SU-DHL-6 (cell line): ENCODE measurements around the gene CHST13.
"Not testable (repeated sequence)": the region's sequence is repeated elsewhere in the genome, so short reads cannot be mapped to it uniquely, and the experiment has no call there.

Source experiments
- H2AFZ ChIP-seq: fragments of 200-600 bp; sonication (generic); 2 replicates; pipeline ENCODE4 v1.6.1; 2014; ENCODE audit warnings: low read depth, mild to moderate bottlenecking, moderate library complexity, mixed read lengths, antibody characterized with exemption, low read length; ENCODE audit not compliant: severe bottlenecking
- H3F3A ChIP-seq: fragments of 200-600 bp; shearing (Covaris generic); 2 replicates; pipeline ENCODE4 v1.6.0; 2016; ENCODE audit warnings: antibody characterized with exemption, mild to moderate bottlenecking; ENCODE audit not compliant: insufficient read depth
- H3K27ac ChIP-seq: fragments of 200-600 bp; sonication (generic); 2 replicates; pipeline ENCODE4 v1.5.1; 2016; ENCODE audit warnings: low read depth, mild to moderate bottlenecking, low read length, moderate library complexity, mixed read lengths
- H3K27me3 ChIP-seq: fragments of 200-600 bp; sonication (generic), shearing (Covaris generic); 2 replicates; pipeline ENCODE4 v1.6.0; 2014; ENCODE audit warnings: mild to moderate bottlenecking, low read length
- H3K36me3 ChIP-seq: fragments of 200-600 bp; sonication (generic); 2 replicates; pipeline ENCODE4 v1.6.1; 2014; ENCODE audit warnings: mild to moderate bottlenecking, low read length, mixed read lengths
- H3K4me2 ChIP-seq: fragments of 300-600, 200-600 bp; shearing (Covaris generic), sonication (generic); 2 replicates; pipeline ENCODE4 v1.6.0; 2014; ENCODE audit warnings: low read length, low read depth, mild to moderate bottlenecking; ENCODE audit not compliant: poor library complexity, severe bottlenecking
- H3K4me3 ChIP-seq: fragments of 200-600 bp; sonication (generic); 2 replicates; pipeline ENCODE4 v1.5.1; 2014; ENCODE audit warnings: antibody characterized with exemption, low read length, mild to moderate bottlenecking, mixed read lengths; ENCODE audit not compliant: insufficient read depth, poor library complexity, severe bottlenecking
- H3K79me2 ChIP-seq: fragments of 200-600 bp; sonication (generic); 2 replicates; pipeline ENCODE4 v1.6.1; 2014; ENCODE audit warnings: mild to moderate bottlenecking, low read length, moderate library complexity; ENCODE audit not compliant: insufficient read depth
- H3K9ac ChIP-seq: fragments of 200-600 bp; sonication (generic); 2 replicates; pipeline ENCODE4 v1.7.0; 2014; ENCODE audit warnings: mild to moderate bottlenecking, low read length
- H3K9me2 ChIP-seq: fragments of 200-600 bp; sonication (generic); replicated peaks from 2 replicates; pipeline ENCODE4 v1.6.1; 2014; ENCODE audit warnings: low read length; ENCODE audit not compliant: insufficient read depth
- H3K9me3 ChIP-seq: fragments of 200-600 bp; sonication (generic); 2 replicates; pipeline ENCODE4 v1.6.1; 2014; ENCODE audit warnings: low read length, mixed read lengths; ENCODE audit not compliant: insufficient read depth
- H4K20me1 ChIP-seq: fragments of 200-600 bp; sonication (generic); 2 replicates; pipeline ENCODE4 v1.6.1; 2014; ENCODE audit warnings: low read depth, mild to moderate bottlenecking, antibody characterized with exemption, low read length, moderate library complexity, mixed read lengths
- CTCF ChIP-seq: fragments of 200-600 bp; sonication (generic); IDR thresholded peaks from one replicate; pipeline ENCODE4 v1.5.1; 2017; ENCODE audit warnings: antibody characterized with exemption, mild to moderate bottlenecking, low read length, moderate library complexity; ENCODE audit not compliant: insufficient read depth, poor library complexity, severe bottlenecking
- EZH2phosphoT487 ChIP-seq: fragments of 200-600 bp; sonication (generic), shearing (Covaris generic); conservative IDR thresholded peaks from 2 replicates; pipeline ENCODE4 v1.6.1; 2018; ENCODE audit warnings: mild to moderate bottlenecking, antibody characterized with exemption, low read length, moderate library complexity, mixed read lengths

Gene CHST13

GRCh38 chr3:126582311-126582710, 58.4 kb downstream of the CHST13 start:
- no peaks in the 10 kb centered on the region for H3K9me2 ChIP-seq

GRCh38 chr3:126591515-126591914, 67.6 kb downstream of the CHST13 start:
- H3K9me3 ChIP-seq, H3F3A ChIP-seq, H3K9ac ChIP-seq, H3K4me2 ChIP-seq, H3K36me3 ChIP-seq, H3K27me3 ChIP-seq, H4K20me1 ChIP-seq, H2AFZ ChIP-seq, H3K79me2 ChIP-seq, H3K9me2 ChIP-seq, H3K27ac ChIP-seq, H3K4me3 ChIP-seq: not testable (repeated sequence)

More at GRCh38 chr3:126582311-126582710, 58.4 kb downstream of the CHST13 start:
- Histone ChIP-seq H3F3A (no peaks in the 10 kb centered on the region), H3K36me3 (no peaks in the 10 kb centered on the region), H3K27me3 (no peaks in the 10 kb centered on the region), H3K9ac (no peak overlapping the region), H3K79me2 (no peaks in the 10 kb centered on the region), H3K9me3 (no peaks in the 10 kb centered on the region), H2AFZ (no peak overlapping the region), H3K27ac (no peak overlapping the region), H3K4me2 (no peak overlapping the region), H3K4me3 (no peak overlapping the region), H4K20me1 (no peaks in the 10 kb centered on the region)
- TF ChIP-seq CTCF (no peak), EZH2phosphoT487 (no peak)
